ENCODE measurements around the gene KRTAP16-1.
"Not testable (repeated sequence)": the region's sequence is repeated elsewhere in the genome, so short reads cannot be mapped to it uniquely, and the experiment has no call there.

Gene KRTAP16-1

DNA sequence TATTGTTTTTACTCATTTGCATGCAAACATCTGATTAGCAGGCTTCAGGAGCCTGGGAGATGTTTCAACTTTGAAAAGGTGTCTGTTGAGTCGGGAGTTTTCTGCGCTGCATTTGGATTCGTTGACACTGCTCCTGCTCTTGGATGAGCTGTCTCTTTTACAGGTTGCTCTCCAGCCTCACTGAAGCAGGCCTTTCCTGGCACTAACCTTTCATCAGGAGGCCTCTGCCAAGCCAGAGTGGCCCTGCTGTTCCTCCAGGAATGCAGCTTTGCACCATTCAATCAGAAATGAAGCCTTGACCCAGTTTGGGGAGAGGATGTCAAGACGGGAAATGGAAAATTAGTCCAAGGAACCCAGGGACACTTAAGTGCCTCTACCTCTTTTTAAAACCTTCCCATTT, 6.1 kb downstream of the KRTAP16-1 start:
- DNase-seq, result no peak

DNA sequence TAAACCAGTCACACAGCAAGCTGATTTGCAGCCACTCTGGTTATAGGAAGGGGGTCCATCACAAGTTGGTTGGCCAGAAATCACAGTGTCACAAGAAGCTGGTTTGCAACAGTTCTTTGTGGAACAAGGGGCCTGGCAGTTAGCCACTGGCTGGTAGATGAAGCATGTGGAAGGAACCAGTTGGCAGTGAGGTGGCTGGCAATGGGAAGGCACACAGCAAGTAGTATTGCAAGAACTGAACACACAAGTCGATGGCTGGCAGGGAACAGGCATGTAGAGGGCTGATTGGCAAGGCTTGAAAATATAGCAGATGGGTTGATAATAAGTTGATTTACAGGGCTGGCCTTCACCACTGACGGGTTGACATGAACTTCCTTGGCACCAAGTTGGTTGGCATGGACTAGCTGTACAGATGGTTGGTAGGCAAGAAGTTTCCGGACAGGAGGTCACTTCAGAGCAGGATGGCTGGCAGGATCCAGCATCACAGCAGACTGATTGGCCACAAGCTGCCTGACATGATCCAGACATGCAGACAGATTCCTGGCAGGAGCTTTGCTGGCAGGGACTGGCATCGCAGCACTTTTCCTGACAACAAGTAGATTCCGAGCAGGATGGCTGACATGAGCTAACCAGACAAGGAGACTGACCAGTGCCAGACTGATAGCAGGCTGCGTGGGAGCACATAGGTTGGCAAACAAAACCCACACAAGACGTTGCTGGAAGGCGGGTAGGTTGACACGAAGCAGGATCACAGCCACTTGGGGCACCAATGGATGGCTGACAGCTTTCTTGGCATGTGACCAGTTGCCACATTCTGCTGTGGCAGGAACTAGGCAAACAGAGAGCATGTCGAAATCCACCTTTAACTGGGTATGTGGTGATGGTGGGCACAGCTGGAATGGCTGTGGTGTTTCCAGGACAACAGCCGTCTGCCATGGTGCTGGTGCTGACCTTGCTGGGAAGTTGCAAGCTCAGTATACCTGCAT, 6.9 kb downstream of the KRTAP16-1 start, which contains the start of gene KRTAP29-1:
Gene KRTAP29-1 (minus strand): TSS at position 936 of the 986 bp plus-strand sequence. CDS start 0 bp downstream, at position 936.
- DNase-seq, result peak in 4 of 58 donors; percentile 3 to 32 (median 8)

DNA sequence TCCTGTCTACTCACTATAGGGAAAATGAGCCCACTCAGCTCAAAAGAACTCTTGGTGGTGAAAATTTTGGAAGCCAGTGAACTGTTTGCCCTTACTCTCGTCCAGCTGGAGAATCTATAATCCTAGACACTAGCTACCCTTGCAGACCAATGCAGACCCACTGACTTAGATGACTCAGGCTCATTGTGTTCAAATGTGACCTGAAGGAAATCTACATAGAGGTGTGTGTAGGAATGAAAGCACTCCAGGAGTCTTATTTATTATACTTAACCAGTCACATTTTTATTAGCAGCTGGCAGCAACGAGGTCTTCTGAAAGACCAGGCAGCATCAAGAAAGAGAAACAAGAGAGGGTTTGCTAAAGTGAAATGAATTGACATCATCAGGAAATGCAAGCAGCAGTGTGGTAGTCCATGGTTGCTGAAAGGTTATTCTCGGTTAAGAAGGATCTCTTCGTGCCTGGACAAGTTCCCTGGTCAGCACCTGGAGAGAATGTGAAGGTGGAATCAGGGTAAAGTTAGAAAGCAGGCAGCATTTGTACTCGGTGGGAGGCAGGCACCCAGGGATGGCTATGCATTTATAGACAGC, 7.8 kb downstream of the KRTAP16-1 start:
- no peak for DNase-seq

DNA sequence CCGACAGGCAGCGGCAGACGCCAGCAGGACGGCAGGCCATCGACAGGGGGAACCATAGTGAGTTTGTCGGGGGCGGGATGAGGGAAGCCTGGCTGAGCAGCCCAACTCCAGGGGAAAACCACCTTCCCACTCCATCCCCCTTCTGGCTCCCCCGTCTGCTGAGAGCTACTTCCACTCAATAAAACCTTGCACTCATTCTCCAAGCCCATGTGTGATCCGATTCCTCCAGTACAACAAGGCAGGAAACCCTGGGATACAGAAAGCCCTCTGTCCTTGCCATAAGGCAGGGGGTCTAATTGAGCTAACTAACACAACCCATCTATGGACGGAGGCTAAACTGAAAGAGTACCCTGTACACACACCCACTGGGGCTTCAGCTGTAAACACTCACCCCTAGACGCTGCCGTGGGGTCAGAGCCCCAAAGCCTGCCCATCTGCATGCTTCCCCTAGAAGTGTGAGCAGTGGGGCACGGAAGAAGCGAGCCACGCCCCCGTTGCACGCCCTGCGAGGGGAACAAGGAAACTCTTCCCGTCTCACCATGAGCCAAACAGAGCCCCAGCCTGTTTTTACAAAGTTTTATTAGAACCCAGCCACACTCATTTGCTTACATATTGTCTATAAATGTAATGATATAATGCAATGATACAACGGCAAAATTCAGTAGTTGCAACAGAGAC, 10.5 kb downstream of the KRTAP16-1 start:
- DNase-seq, result no peak

DNA sequence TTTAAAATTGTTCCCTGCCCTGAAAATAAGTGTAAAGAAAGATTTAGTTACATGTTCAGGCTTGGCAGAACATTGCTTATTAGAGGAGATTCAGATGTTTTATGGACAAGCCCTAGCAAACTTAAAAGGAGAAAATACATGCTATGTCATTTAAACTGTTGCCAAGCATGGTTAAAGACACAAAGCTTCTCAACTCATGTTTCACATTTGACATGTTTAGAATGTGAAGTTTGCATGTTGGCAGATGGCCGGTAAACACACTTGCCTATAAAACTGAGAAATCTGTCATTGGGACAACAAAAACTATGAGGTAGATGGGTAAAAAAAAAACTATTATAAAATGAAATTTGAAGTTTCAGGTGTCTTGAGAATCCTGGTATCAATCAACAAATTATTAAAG, 12.3 kb downstream of the KRTAP16-1 start:
- DNase-seq, result no peak

DNA sequence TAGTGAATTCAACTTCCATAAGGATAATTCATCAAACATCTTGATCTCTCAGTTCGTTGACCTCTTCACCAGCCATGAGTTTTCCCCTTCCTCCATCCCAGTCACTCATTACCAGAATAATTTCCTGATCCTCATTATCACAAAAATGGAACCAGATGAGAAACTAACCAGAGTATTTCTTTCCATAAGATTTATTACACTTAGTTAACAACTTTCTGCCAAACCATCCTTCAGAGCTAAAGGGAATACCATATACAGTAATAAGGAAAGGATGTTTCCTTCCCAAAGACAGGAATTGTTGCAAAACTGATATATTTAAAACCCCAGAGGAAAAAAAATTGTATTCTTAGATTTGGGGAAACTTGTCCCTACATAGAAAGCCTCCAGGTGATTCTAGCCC, 15.1 kb downstream of the KRTAP16-1 start:
- no peak for DNase-seq

DNA sequence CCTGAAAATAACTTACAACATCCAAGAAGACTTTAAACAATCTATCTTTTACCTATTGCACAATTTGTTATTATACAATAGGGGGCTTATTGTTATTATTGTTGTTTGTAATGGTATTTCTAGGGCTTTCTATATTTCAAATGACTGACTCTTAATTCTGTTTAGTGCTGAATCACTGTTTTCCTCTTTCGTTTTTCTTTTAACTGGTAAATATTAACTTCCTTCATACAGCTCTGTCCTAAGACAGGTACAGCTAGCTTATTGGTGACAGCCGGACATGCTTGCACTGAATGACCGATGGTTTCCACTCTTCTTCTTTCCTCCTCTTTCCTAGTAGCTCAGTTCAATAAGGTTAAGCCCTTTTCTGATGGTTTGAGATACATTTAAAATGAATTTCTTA, 22.1 kb downstream of the KRTAP16-1 start:
- DNase-seq, result no peak

DNA sequence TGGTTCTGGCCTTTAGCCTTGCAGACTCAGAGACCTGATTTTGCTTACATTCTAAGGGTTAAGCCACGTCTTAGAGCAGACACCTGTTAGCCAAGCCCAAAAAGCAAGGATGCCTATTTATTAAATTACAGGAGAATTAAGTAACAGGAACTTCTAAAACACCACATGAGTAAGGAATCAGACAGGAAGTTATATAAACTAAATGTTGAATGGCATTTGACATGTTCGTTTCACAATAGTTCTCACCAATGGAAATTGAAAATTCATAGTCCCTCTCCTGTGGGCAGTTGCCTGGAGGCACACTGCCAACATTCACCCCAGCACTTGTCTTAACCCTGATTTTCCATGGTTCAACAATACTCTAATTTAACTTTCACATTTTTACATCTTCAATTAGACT, 24.6 kb downstream of the KRTAP16-1 start:
- DNase-seq, result no peak

DNA sequence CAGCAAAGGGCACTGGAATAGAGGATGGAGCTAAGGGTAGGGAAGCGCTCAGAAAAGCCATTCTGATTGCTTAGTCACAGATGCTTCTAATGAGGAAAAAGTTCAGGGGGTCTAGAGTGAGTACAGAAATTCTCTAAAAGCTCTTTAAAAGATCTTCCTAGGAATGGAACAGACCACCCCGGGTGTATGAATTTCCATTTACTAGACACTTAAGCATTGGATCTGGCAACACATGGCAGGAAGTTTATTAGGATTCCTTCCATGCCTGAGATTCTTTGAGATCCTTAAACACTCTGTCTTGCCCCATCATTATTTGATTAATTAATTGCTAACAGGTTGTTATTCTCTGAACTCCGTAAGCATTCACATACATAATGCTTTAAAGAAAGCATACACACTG, 25.1 kb downstream of the KRTAP16-1 start:
- no peak for DNase-seq

DNA sequence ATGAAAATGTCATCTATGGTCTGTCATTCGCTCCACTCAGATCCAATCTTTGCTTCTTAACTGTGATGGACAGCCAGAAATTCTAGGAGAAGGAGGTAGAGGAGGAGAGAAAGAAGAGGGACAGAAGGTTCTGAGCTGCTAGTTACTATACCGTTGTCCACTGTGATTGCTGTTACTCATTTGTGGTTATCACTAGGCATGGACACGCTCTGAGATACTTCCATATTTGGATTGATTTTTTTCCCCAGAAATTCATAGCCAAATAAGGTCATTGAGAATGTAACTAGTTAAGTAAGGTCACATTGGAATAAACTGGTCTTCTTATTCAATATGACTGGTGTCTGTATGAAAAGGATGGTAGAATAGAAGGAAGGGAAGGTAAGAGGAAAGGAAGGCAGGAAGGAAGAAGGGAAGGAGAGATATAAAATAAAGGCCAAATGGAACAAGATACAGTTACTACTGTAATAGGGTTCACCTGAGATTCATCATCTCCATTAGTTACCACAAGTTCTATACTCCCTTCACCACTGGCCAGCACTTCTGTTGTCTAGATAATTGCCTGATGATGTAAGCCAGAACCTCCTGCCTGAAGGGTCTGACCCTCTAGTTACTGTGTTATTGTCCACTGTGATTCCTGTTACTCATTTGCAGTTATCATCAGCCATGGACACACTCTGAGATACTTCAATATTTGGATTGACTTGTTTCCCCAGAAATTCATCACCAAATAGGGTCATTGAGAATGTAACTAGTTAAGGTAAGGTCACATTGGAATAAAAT, 30.7 kb downstream of the KRTAP16-1 start:
- DNase-seq, result no peak

DNA sequence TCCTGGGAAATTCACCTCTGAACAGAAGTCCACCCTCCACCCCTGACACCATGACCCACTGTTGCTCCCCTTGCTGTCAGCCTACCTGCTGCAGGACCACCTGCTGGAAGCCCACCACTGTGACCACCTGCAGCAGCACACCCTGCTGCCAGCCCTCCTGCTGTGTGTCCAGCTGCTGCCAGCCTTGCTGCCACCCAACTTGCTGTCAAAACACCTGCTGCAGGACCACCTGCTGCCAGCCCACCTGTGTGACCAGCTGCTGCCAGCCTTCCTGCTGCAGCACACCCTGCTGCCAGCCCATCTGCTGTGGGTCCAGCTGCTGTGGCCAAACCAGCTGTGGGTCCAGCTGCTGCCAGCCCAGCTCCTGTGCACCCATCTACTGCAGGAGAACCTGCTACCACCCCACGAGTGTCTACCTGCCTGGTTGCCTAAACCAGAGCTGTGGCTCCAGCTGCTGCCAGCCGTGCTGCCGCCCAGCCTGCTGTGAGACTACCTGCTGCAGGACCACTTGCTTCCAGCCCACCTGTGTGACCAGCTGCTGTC, 33.4 kb downstream of the KRTAP16-1 start, which contains the start of gene KRTAP9-7:
Gene KRTAP9-7 (plus strand): TSS at position 51 of the 543 bp plus-strand sequence. CDS start 0 bp downstream, at position 51.
- DNase-seq, result not testable (repeated sequence)

DNA sequence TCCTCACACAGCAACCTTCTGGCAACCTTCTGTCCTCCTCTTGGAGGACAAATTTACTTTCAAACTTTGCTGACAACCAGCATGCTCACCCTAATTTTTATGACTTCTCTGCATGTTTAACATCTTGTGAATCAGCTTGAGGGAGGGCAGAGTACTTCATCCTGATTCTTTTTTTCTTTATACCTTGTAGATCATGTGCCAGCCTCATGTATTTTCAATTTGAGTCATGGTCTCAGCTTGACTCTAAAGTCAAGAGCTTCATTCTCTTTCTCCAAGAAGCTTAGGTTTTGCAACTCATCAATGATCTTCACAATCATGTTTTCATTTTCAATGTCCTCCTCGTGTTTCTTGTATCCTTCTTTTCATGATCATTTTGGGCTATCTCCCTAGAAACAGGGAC, 37.3 kb downstream of the KRTAP16-1 start:
- DNase-seq, result no peak

DNA sequence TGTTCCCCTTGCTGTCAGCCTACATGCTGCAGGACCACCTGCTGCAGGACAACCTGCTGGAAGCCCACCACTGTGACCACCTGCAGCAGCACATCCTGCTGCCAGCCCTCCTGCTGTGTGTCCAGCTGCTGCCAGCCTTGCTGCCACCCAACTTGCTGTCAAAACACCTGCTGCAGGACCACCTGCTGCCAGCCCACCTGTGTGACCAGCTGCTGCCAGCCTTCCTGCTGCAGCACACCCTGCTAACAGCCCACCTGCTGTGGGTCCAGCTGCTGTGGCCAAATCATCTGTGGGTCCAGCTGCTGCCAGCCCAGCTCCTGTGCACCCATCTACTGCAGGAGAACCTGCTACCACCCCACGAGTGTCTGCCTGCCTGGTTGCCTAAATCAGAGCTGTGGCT, 37.8 kb downstream of the KRTAP16-1 start:
- not testable (repeated sequence) for DNase-seq

DNA sequence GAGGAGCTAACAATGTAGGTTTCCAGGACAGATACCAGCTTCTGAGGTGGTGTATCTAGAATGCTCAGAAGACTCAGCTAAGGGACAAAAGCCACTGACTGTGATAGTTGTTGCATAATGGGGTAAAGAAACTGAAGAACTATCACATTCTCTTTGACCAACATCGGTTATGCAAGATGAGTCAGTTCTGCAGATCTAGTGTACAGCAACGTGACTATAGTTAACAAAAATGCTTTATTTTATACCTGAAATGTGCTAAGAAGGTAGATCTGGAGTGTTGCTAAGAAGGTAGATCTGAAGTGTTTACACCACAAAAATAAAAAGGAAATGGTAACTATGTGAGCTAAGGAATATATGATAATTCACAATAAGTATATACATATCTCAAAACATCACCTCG, 41.4 kb downstream of the KRTAP16-1 start:
- no peak for DNase-seq

DNA sequence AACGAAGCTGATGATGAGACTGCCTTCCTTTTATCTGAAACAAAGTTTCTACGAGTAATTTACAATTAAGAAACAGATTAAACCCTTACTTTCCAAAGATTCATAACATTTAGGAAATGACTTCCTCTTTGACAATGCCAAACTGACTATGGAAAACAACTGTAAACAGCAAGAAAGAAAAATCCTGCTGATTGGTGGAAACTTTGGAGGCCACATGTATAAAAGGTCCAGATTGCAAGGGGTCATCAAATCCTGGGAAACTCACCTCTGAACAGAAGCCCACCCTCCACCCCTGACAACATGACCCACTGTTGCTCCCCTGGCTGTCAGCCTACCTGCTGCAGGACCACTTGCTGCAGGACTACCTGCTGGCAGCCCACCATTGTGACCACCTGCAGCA, 44.0 kb downstream of the KRTAP16-1 start, which contains the start of gene KRTAP9-6:
Gene KRTAP9-6 (plus strand): TSS at position 301 of the 400 bp plus-strand sequence. CDS start 0 bp downstream, at position 301.
- no peak for DNase-seq

DNA sequence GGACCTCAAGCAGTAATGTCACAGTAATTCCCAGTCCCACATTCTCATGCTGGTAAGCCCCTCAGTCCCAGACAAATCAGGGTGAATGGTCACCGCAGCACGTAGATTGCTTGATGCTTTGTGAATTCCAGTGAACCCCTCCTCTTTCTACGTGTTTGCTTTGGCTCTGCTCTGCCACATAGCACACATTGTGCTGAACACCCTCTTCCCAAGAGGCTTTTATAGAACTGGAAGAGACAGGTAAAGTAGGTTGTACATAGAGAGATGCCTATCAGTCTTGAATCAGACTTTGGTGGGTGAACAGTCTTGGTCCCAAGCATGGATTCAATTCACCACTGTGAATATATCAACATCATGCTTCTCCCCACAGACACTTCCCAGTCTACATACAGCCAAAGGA, 44.5 kb downstream of the KRTAP16-1 start:
- DNase-seq, result no peak

DNA sequence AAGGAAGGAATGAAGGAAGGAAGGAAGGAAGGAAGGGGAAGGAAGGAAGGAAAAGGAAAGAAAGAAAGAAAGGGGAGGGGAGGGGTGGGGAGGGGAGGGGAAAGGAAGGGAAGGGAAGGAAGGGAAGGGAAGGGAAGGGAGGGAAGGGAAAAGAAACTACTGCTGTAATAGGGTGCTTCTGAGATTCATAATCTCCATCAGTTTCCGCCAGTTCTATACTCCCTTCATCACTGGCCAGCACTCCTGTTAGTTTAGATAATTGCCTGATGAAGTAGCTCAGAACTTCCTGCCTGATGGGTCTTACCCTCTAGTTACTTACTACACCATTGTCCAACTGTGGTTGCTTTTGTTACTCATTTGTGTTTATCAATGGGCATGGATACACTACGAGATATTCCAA, 45.9 kb downstream of the KRTAP16-1 start:
- no peak for DNase-seq

DNA sequence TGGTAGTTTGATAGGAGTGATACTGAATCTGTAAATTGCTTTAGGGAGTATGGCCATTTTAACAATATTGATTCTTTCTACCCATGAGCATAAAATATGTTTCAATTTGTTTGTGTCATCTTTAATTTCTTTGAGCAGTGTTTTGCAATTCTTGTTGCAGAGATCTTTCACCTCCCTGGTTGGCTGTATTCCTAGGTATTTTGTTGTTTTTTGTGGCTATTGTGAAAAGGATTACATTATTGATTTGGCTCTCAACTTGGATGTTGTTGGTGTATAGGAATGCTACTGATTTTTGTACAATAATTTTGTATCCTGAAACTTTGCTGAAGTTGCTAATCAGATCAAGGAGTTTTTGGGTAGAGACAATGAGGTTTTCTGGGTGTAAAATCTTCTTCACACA, 50.7 kb downstream of the KRTAP16-1 start:
- no peak for DNase-seq

Measured in anterior cingulate cortex (tissue), 58 donors.